ENCODE measurements around the gene MYBBP1A. TPM values are rescaled to one million over a fixed set of nuclear protein-coding genes. Genes with fewer than 3 reads are reported as not detected.

MYBBP1A gene
- total and polyA plus RNA-seq, 2 of the 8 experiments (the other 6 are each of a cell fraction or from before 2014, with no cell fraction given): 46.8 to 151 TPM

GRCh38 chr17:4583782-4584100 lies 28.6 kb upstream of the MYBBP1A start:
- ChIA-PET POLR2A (ENCODE audit: partially characterized antibody) (interaction anchor here (1.2 to 2.0 kb wide), 4 partner anchors 10 to 53 kb away, joined by 3 to 7 read pairs (median 4); no protein-coding TSS in a partner anchor), CTCF (ENCODE audit: partially characterized antibody) (interaction anchor here (0.6 to 8.8 kb wide), 11 partner anchors 10 to 142 kb away, joined by 3 to 114 read pairs (median 4); partner anchors contain the start of gene PELP1)
- Histone ChIP-seq H3K56ac (replicated peaks; ENCODE audit: insufficient read length, low read depth, low read length) (no peak overlapping the region), H3K18ac (ENCODE audit: extremely low read depth, low read length) (no peak overlapping the region; the same call in none of the 2 replicates), H3K23me2 (ENCODE audit: low read depth, low read length) (peaks cover 10% of the 10 kb centered on the region; the same call in 1 of the 2 replicates), H3K23ac (ENCODE audit: insufficient read length) (no peak overlapping the region), H2BK20ac (ENCODE audit: low read length) (no peak overlapping the region), H2AFZ (ENCODE audit: low read length) (peak overlapping the region; percentile 2; the same call in 1 of the 2 replicates), H3K27ac (ENCODE audit: low read depth, low read length) (no peak overlapping the region), H3K9ac (replicated peaks in 1 of 4; ENCODE audit: extremely low read depth in 1 of 4, low read depth in 3 of 4, low read length in 3 of 4) (no peak overlapping the region), H3K79me1 (ENCODE audit: low read depth, low read length) (no peaks in the 10 kb centered on the region), H2BK5ac (ENCODE audit: low read depth, low read length) (no peak overlapping the region), H2BK15ac (ENCODE audit: low read length) (no peak overlapping the region), H3K4me2 (ENCODE audit: insufficient read depth in 1 of 2, low read depth in 2 of 2, low read length in 2 of 2) (peak overlapping the region; percentile 75 to 88), H3K4ac (replicated peaks; ENCODE audit: insufficient read length, low read depth, low read length) (no peak overlapping the region), H3K4me3 (ENCODE audit: extremely low read depth in 1 of 4, insufficient read depth in 2 of 4, low read depth in 3 of 4, low read length in 4 of 4) (peak overlapping the region; percentile 45 to 69 (median 58)), H4K91ac (replicated peaks; ENCODE audit: insufficient read length, low read length) (no peak overlapping the region), H3K4me1 (replicated peaks in 1 of 4; ENCODE audit: control insufficient read depth in 3 of 4, insufficient read depth in 4 of 4, low read length in 3 of 4) (peaks cover 0 to 18% (median 13%) of the 10 kb centered on the region in 4 experiments; a peak in 6 of 7 replicates), H3K79me2 (ENCODE audit: control insufficient read depth in 1 of 2, insufficient read depth in 2 of 2, low read length in 2 of 2) (no peaks in the 10 kb centered on the region), H3K27me3 (replicated peaks in 1 of 4; ENCODE audit: control insufficient read depth in 3 of 4, extremely low read depth in 1 of 4, insufficient read depth in 3 of 4, low read length in 3 of 4) (peaks cover 8 to 45% (median 38%) of the 10 kb centered on the region in 4 experiments), H3K9me3 (ENCODE audit: insufficient read depth in 2 of 2, low read depth in 1 of 2, low read length in 1 of 2) (no peaks in the 10 kb centered on the region), H4K8ac (ENCODE audit: extremely low read depth, insufficient read depth, low read length) (0 out of 2 replicates have a peak overlapping the region, but pooled peaks have one; percentile 76), H2BK12ac (ENCODE audit: low read depth, low read length) (no peak overlapping the region), H4K20me1 (replicated peaks in 1 of 2; ENCODE audit: control insufficient read depth in 1 of 2, insufficient read depth in 2 of 2, low read length in 2 of 2) (peaks cover 0 to 1% of the 10 kb centered on the region in 2 experiments), H3K14ac (ENCODE audit: insufficient read length) (no peak overlapping the region), H3K36me3 (ENCODE audit: control insufficient read depth in 2 of 4, insufficient read depth in 4 of 4, low read length in 3 of 4) (no peaks in the 10 kb centered on the region), H2AK5ac (ENCODE audit: low read depth, low read length) (no peak overlapping the region), H2BK120ac (replicated peaks; ENCODE audit: low read depth, low read length) (no peak overlapping the region), H4K5ac (ENCODE audit: insufficient read length, low read depth, low read length) (no peak overlapping the region)
- DNase-seq (ENCODE audit: low read depth in 1 of 2, low spot score in 2 of 2) (no peak), FAIRE-seq (no peak)
- 19% methylated on average over 12 of the region's 12 CpGs; no CpG with 5 or more reads in 1 of the 2 experiments for WGBS, 2 experiments (ENCODE audit: extremely low coverage in 1 of 2, insufficient coverage in 1 of 2, insufficient read length in 1 of 2, insufficient replicate concordance in 2 of 2, low coverage in 1 of 2, low lambda C conversion rate in 2 of 2, missing lambda C conversion rate in 1 of 2)
- TF ChIP-seq CREB1 (IDR thresholded peaks at IDR 0.05): no peak; the same call in 1 of the 2 replicates
- TF ChIP-seq EZH2 (IDR thresholded peaks at IDR 0.05; ENCODE audit: low read depth, low read length, severe bottlenecking): no peak
- no peak; the same call in 1 of the 2 replicates for TF ChIP-seq BACH1 (IDR thresholded peaks at IDR 0.05; ENCODE audit: low read length)
